Tibial artery (tissue), 4 donors: ENCODE measurements around the gene SMURF1.

Experiments
- DNase-seq, 2 donors: peaks; one replicate each; pipeline ENCODE4 v3.0.0-alpha.2; 2019
- H3K27ac ChIP-seq, 2 donors: fragments of 200-600 bp; sonication (generic) in 1 of 2; 1 replicate in 1 of 2; 2 replicates in 1 of 2; pipeline ENCODE4 v1.5.1; 2018 to 2019; ENCODE audit warnings: mild to moderate bottlenecking in 1 of 2
- H3K27me3 ChIP-seq, 2 donors: fragments of 200-600 bp; sonication (generic) in 1 of 2; one replicate each; pipeline versions ENCODE4 v1.5.1 to v1.6.0; 2016 to 2019
- H3K36me3 ChIP-seq, 3 donors: fragments of 200-600 bp; sonication (generic) in 2 of 3; one replicate each; pipeline ENCODE4 v1.5.1; 2016 to 2019; ENCODE audit warnings: mild to moderate bottlenecking in 2 of 3
- H3K4me1 ChIP-seq, 4 donors: fragments of 200-600 bp; sonication (generic) in 2 of 4; 1 replicate in 3 of 4; 2 replicates in 1 of 4; pipeline ENCODE4 v1.5.1; 2016 to 2019
- H3K4me3 ChIP-seq, 2 donors: fragments of 200-600 bp; sonication (generic) in 1 of 2; 1 replicate in 1 of 2; 2 replicates in 1 of 2; pipeline ENCODE4 v1.5.1; 2018 to 2019; ENCODE audit warnings: mild to moderate bottlenecking in 2 of 2
- H3K9me3 ChIP-seq, 3 donors: fragments of 200-600 bp; sonication (generic) in 1 of 3; one replicate each; pipeline ENCODE4 v1.5.1; 2016 to 2019
- intact Hi-C: fragments of 100-400 bp; cut with DNase I; formaldehyde crosslinking; loops from one replicate; pipeline ENCODE4 v1.15.0; 2023; ENCODE audit warnings: low total_unique reads
- TF ChIP-seq, protein P1 (sequence below), 2 experiments: fragments of 200-600 bp in 1 of 2; fragments of 450-650 bp in 1 of 2; IDR thresholded peaks; one replicate each; pipeline ENCODE4 v1.5.1; 2017 to 2019; ENCODE audit warnings: antibody characterized with exemption in 2 of 2, mild to moderate bottlenecking in 1 of 2, moderate library complexity in 1 of 2

Gene SMURF1

GRCh38 chr7:99003419-99003818, 140.5 kb downstream of the SMURF1 start:
- H3K4me3 ChIP-seq = no peak overlapping the region
- TF ChIP-seq, protein P1, sequence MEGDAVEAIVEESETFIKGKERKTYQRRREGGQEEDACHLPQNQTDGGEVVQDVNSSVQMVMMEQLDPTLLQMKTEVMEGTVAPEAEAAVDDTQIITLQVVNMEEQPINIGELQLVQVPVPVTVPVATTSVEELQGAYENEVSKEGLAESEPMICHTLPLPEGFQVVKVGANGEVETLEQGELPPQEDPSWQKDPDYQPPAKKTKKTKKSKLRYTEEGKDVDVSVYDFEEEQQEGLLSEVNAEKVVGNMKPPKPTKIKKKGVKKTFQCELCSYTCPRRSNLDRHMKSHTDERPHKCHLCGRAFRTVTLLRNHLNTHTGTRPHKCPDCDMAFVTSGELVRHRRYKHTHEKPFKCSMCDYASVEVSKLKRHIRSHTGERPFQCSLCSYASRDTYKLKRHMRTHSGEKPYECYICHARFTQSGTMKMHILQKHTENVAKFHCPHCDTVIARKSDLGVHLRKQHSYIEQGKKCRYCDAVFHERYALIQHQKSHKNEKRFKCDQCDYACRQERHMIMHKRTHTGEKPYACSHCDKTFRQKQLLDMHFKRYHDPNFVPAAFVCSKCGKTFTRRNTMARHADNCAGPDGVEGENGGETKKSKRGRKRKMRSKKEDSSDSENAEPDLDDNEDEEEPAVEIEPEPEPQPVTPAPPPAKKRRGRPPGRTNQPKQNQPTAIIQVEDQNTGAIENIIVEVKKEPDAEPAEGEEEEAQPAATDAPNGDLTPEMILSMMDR (IDR thresholded peaks at IDR 0.05) = no peak
- no peaks in the 10 kb centered on the region for H3K27me3 ChIP-seq
- intact Hi-C loops = no loop called here
- no peaks in the 10 kb centered on the region for H3K9me3 ChIP-seq
- H3K4me1 ChIP-seq = no peaks in the 10 kb centered on the region
- no peak overlapping the region for H3K27ac ChIP-seq
- no peak for DNase-seq
- peaks cover 49 to 100% (median 86%) of the 10 kb centered on the region in 3 donors for H3K36me3 ChIP-seq

GRCh38 chr7:99002827-99003212, 141.1 kb downstream of the SMURF1 start:
- Histone ChIP-seq H3K4me3 (no peak overlapping the region), H3K4me1 (peaks cover 0 to 2% (median 0%) of the 10 kb centered on the region in 4 donors), H3K27ac (no peak overlapping the region), H3K36me3 (peaks cover 44 to 94% (median 80%) of the 10 kb centered on the region in 3 donors), H3K27me3 (no peaks in the 10 kb centered on the region), H3K9me3 (no peaks in the 10 kb centered on the region)
- intact Hi-C loops = no loop called here
- TF ChIP-seq, protein P1 (IDR thresholded peaks at IDR 0.05) = no peak
- DNase-seq = no peak

GRCh38 chr7:99002148-99002826, 141.6 kb downstream of the SMURF1 start:
- peaks cover 0 to 7% (median 0%) of the 10 kb centered on the region in 4 donors for H3K4me1 ChIP-seq
- intact Hi-C loops = no loop called here
- DNase-seq = no peak
- TF ChIP-seq, protein P1 (IDR thresholded peaks at IDR 0.05) = no peak
- H3K9me3 ChIP-seq = no peaks in the 10 kb centered on the region
- no peak overlapping the region for H3K4me3 ChIP-seq
- H3K36me3 ChIP-seq = peaks cover 41 to 89% (median 75%) of the 10 kb centered on the region in 3 donors
- no peak overlapping the region for H3K27ac ChIP-seq
- H3K27me3 ChIP-seq = no peaks in the 10 kb centered on the region

DNA sequence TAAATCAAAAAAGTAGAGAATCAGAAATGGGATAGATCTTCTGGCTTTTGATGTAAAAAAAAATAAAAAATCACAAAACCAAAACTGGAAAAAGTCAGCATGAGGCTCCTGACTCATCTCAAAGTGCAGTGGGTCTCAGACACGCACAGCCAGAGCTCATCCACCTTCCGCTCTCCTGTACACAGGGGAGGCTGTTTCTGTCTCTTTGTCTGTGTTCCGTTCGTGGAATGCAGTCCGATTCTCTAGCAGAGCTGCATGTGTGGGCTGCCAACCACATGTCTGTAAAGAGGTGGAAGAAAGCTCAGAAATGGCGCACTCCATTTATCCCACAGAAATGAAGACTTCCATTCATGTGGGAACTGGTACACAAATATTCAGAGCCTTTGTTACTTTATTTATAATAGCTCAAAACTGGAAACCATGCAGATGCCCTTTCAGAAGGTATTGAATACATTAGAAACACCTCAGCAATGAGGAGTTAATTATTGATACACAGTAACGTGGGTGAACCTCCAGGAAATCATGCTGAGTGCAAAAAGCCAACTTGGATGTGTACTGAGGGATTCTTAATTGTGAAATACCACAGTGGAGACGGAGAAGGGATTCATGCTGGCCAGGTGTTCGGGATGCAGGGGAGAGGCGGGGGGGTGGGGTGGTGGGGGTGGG, 142.3 kb downstream of the SMURF1 start:
- H3K4me3 ChIP-seq = no peak overlapping the region
- H3K36me3 ChIP-seq = peaks cover 35 to 83% (median 68%) of the 10 kb centered on the region in 3 donors
- no peak for DNase-seq
- H3K4me1 ChIP-seq = peaks cover 0 to 7% (median 0%) of the 10 kb centered on the region in 4 donors
- H3K27ac ChIP-seq = no peak overlapping the region
- H3K27me3 ChIP-seq = no peaks in the 10 kb centered on the region
- TF ChIP-seq, protein P1 (IDR thresholded peaks at IDR 0.05) = no peak
- intact Hi-C loops = no loop called here
- H3K9me3 ChIP-seq = no peaks in the 10 kb centered on the region

- intact Hi-C loops = no loop called here
Observed at GRCh38 chr7:99000904-99001465, 142.9 kb downstream of the SMURF1 start.

More at GRCh38 chr7:99000904-99001465, 142.9 kb downstream of the SMURF1 start:
- H3K9me3 ChIP-seq = no peaks in the 10 kb centered on the region
- no peak overlapping the region for H3K27ac ChIP-seq
- peaks cover 0 to 7% (median 0%) of the 10 kb centered on the region in 4 donors for H3K4me1 ChIP-seq
- TF ChIP-seq, protein P1 (IDR thresholded peaks at IDR 0.05) = no peak
- H3K27me3 ChIP-seq = no peaks in the 10 kb centered on the region
- peaks cover 31 to 83% (median 65%) of the 10 kb centered on the region in 3 donors for H3K36me3 ChIP-seq
- no peak overlapping the region for H3K4me3 ChIP-seq
- no peak for DNase-seq
